Heart right ventricle (tissue), 16 donors: ENCODE results near the gene FBXL5. TPM values are rescaled to one million over a fixed set of nuclear protein-coding genes. Genes with fewer than 3 reads are reported as not detected.

Experiments
- ATAC-seq, 8 donors: fragments of 200-7000 bp; cut with Tn5 transposase; one replicate each; pipeline ENCODE4 v1.9.1; 2020; ENCODE audit warnings: mild to moderate bottlenecking in 8 of 8, moderate library complexity in 8 of 8, moderate number of reproducible peaks in 1 of 8
- DNase-seq, 2 donors: peaks; one replicate each; pipeline ENCODE4 v3.0.0-alpha.2; 2020
- H3K27ac ChIP-seq, 10 donors: fragments of 200-600 bp; sonication (generic) in 2 of 10; one replicate each; pipeline versions ENCODE4 v1.5.0 to v1.8.0; 2020 to 2022; ENCODE audit warnings: mild to moderate bottlenecking in 3 of 10
- H3K27me3 ChIP-seq, 7 donors: fragments of 200-600 bp; one replicate each; pipeline ENCODE4 v1.8.0; 2021 to 2022; ENCODE audit warnings: mild to moderate bottlenecking in 2 of 7
- H3K36me3 ChIP-seq, 9 donors: fragments of 200-600 bp; sonication (generic) in 1 of 9; one replicate each; pipeline versions ENCODE4 v1.5.0 to v1.8.0; 2020 to 2022; ENCODE audit warnings: mild to moderate bottlenecking in 2 of 9
- H3K4me1 ChIP-seq, 9 donors: fragments of 200-600 bp; sonication (generic) in 1 of 9; one replicate each; pipeline versions ENCODE4 v1.5.0 to v1.8.0; 2020 to 2022; ENCODE audit warnings: mild to moderate bottlenecking in 4 of 9
- H3K4me3 ChIP-seq, 10 donors: fragments of 200-600 bp; sonication (generic) in 2 of 10; one replicate each; pipeline versions ENCODE4 v1.5.0 to v1.8.0; 2020 to 2022; ENCODE audit warnings: mild to moderate bottlenecking in 7 of 10, moderate library complexity in 2 of 10
- H3K9me3 ChIP-seq, 11 donors: fragments of 200-600 bp in 10 of 11; sonication (generic) in 2 of 11; one replicate each; pipeline versions ENCODE4 v1.5.0 to v1.8.0; 2013 to 2022; ENCODE audit warnings: mild to moderate bottlenecking in 2 of 11, control low read depth in 1 of 11, moderate library complexity in 1 of 11
- WGBS, 2 donors: extraction: QIAGEN DNeasy Blood & Tissue Kit; methylation state at CpG; one replicate each; pipeline ENCODE4 v1.1.7; 2013; ENCODE audit warnings: inconsistent platforms in 1 of 2; 5-methylcytosine and 5-hydroxymethylcytosine counted together
- intact Hi-C, 10 donors: fragments of 100-400 bp; cut with DNase I; formaldehyde crosslinking; loops; one replicate each; pipeline versions ENCODE4 v1.11.1 to v1.14.2; 2022
- polyA plus RNA-seq, 2 donors: library from polyadenylated mRNA; stranded (reverse); fragments of 200-250 nt; gene quantifications; one replicate each; pipeline ENCODE4 v1.2.3, GENCODE V29; 2013
- total RNA-seq, 10 donors: library from RNA; stranded (reverse); fragmentation: NEBNext Ultra II Directional in 3 of 10; extraction: Animal tissue kit (Norgen Biotek cat#: 25700) in 3 of 10; gene quantifications; one replicate each; pipeline versions ENCODE4 v1.2.1 to v1.2.4, GENCODE V29; 2021 to 2023
- TF ChIP-seq, protein P1 (sequence below), 9 donors: fragments of 200-600 bp; sonication (generic) in 2 of 9; IDR thresholded peaks; one replicate each; pipeline versions ENCODE4 v1.5.0 to v1.8.0; 2021 to 2022; ENCODE audit warnings: antibody characterized with exemption in 9 of 9, mild to moderate bottlenecking in 5 of 9, moderate library complexity in 1 of 9
- donor health status: Arrhythmogenic right ventricular cardiomyopathy.
- donor health status: ischemic (EF 13 %, LVEDD 7.1; RV severe dilation, severe dysfunction).
- donor health status: healthy with polysubstance abuse.
- donor health status: DM: no; HTN: yes; CAD: no.
- donor health status: DM: no; HTN: no; CAD: no.
- donor health status: ischemic (EF 25% LVEDD 6.9; RV normal size, moderate dysfunction).
- donor health status: ischemic (EF 25% LVEDD 5.7; RV mildly dilated, moderate dysfunction).
- donor health status: healthy.
- donor health status: DM: yes; HTN: yes; CAD: no.
- donor health status: Ischemic cardiomyopathy.
- donor health status: ischemic (EF 35%, LVEDD 5.7; RV mildly dilated, moderate dysfunction).
- donor health status: nonischemic (EF 11% LVEDD 7.7; RV severe dilation, severe dysfunction).
- donor health status: DM: yes; HTN: yes; CAD: no.
- donor health status: PGD.
- donor health status: ischemic (EF 29% LVEDD 5.4; RV normal size, mild dysfunction).
- donor health status: nonischemic (EF 23%, LVEDD 6.1; RV moderate dilation, normal function).

FBXL5 gene
- total and polyA plus RNA-seq, 12 donors: 32.8 to 102 (median 74.1) TPM

GRCh38 chr4:15659768-15660570, 4.8 kb upstream of the FBXL5 start:
- DNase-seq (no peak), ATAC-seq (peak in 2 of 8 donors; percentile 12 to 27)
- peak overlapping the region in 1 of 10 donors; percentile 72 for H3K4me3 ChIP-seq
- peaks cover 0 to 59% (median 5%) of the 10 kb centered on the region in 9 donors for H3K4me1 ChIP-seq
- 81 to 99% methylated on average over 5 of the region's 5 CpGs for WGBS, 2 donors
- H3K9me3 ChIP-seq: no peaks in the 10 kb centered on the region
- H3K27ac ChIP-seq: peak overlapping the region in 4 of 10 donors; percentile 5 to 100 (median 28)
- intact Hi-C loops: loop anchor here in 4 of 10 donors (5.0 to 10.0 kb wide), 6 partner anchors 185 to 658 kb away; partner anchors contain the start of gene CPEB2 (in 2 of the 4)
- no peaks in the 10 kb centered on the region for H3K36me3 ChIP-seq
- TF ChIP-seq, protein P1, sequence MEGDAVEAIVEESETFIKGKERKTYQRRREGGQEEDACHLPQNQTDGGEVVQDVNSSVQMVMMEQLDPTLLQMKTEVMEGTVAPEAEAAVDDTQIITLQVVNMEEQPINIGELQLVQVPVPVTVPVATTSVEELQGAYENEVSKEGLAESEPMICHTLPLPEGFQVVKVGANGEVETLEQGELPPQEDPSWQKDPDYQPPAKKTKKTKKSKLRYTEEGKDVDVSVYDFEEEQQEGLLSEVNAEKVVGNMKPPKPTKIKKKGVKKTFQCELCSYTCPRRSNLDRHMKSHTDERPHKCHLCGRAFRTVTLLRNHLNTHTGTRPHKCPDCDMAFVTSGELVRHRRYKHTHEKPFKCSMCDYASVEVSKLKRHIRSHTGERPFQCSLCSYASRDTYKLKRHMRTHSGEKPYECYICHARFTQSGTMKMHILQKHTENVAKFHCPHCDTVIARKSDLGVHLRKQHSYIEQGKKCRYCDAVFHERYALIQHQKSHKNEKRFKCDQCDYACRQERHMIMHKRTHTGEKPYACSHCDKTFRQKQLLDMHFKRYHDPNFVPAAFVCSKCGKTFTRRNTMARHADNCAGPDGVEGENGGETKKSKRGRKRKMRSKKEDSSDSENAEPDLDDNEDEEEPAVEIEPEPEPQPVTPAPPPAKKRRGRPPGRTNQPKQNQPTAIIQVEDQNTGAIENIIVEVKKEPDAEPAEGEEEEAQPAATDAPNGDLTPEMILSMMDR (IDR thresholded peaks at IDR 0.05): no peak
- no peaks in the 10 kb centered on the region for H3K27me3 ChIP-seq

- TF ChIP-seq, protein P1 (IDR thresholded peaks at IDR 0.05): no peak
- H3K27ac ChIP-seq: peak overlapping the region in 2 of 10 donors; percentile 40 to 100
- H3K27me3 ChIP-seq: no peaks in the 10 kb centered on the region
- ATAC-seq (no peak), DNase-seq (no peak)
- intact Hi-C loops: loop anchor here in 4 of 10 donors (5.0 to 10.0 kb wide), 6 partner anchors 184 to 656 kb away; partner anchors contain the start of gene CPEB2 (in 2 of the 4)
- H3K9me3 ChIP-seq: no peaks in the 10 kb centered on the region
- 96% methylated on average over 2 of the region's 2 CpGs for WGBS, 2 donors
- H3K36me3 ChIP-seq: no peaks in the 10 kb centered on the region
- H3K4me1 ChIP-seq: peaks cover 0 to 52% (median 8%) of the 10 kb centered on the region in 9 donors
- H3K4me3 ChIP-seq: peak overlapping the region in 1 of 10 donors; percentile 72
These were observed 3.6 kb upstream of the FBXL5 start for GRCh38 chr4:15658781-15659180.

DNA sequence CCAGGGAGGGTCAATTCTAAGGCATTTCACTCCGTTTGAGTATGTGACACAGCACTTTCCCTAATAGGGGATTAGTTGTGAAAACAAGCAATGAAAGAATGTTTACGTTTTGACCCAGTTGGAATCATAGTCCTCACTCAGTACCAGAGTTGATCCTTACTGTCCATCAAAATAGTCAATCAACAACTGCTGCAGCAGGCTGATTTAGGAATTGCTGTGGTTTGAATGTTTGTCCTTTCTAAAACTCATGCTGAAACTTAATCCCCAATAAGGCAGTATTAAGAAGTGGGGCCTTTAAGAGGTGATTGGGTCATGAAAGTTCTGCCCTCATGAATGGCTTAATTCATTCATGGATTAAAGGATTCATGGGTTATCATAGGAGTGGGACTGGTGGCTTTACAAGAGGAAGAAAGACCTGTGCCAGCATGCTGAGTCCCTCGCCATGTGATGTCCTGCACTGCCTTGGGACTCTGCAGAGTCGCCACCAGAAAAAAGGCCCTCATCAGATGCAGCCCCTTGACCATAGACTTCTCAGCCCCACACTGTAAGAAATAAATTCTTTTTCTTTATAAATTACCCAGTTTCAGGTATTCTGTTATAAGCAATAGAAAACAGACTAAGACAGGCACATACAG, 3.1 kb upstream of the FBXL5 start:
- Histone ChIP-seq H3K27me3 (no peaks in the 10 kb centered on the region), H3K4me3 (peak overlapping the region in 1 of 10 donors; percentile 72), H3K27ac (peak overlapping the region in 2 of 10 donors; percentile 19 to 100), H3K4me1 (peaks cover 0 to 58% (median 14%) of the 10 kb centered on the region in 9 donors), H3K9me3 (no peaks in the 10 kb centered on the region), H3K36me3 (no peaks in the 10 kb centered on the region)
- intact Hi-C loops: loop anchor here in 4 of 10 donors (5.0 to 10.0 kb wide), 6 partner anchors 183 to 656 kb away; partner anchors contain the start of gene CPEB2 (in 2 of the 4)
- TF ChIP-seq, protein P1 (IDR thresholded peaks at IDR 0.05): no peak
- WGBS, 2 donors: 90 to 92% methylated on average over 4 of the region's 4 CpGs
- ATAC-seq (no peak), DNase-seq (no peak)

DNA sequence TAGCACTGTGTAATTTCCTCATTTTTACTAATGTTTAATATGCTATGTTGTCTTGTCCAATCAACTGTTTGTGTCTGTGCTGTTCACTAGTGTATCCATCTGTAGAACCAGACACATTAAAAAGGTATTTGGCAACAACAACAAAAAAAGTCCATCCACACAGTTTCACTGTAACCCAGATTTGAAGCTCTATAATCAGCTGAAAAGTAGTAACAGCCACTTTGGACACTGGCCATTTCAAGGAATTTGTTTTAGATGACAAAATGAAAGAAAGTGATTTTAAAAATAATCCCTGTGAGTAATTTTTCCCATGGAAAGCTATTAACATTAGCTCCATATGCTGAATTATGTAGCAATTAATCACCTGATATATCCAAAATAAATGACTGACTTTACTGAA, 2.2 kb upstream of the FBXL5 start:
- TF ChIP-seq, protein P1 (IDR thresholded peaks at IDR 0.05): no peak
- Histone ChIP-seq H3K36me3 (no peaks in the 10 kb centered on the region), H3K9me3 (no peaks in the 10 kb centered on the region), H3K4me1 (peaks cover 0 to 66% (median 23%) of the 10 kb centered on the region in 9 donors), H3K27me3 (no peaks in the 10 kb centered on the region), H3K27ac (peak overlapping the region in 2 of 10 donors; percentile 19 to 100), H3K4me3 (peak overlapping the region in 1 of 10 donors; percentile 72)
- intact Hi-C loops: loop anchor here in 4 of 10 donors (5.0 to 10.0 kb wide), 6 partner anchors 183 to 655 kb away; partner anchors contain the start of gene CPEB2 (in 2 of the 4)
- DNase-seq: no peak
- no peak for ATAC-seq
